Smooth muscle cell (in vitro differentiated cells): ENCODE data around the gene NPHP4. TPM values are rescaled to one million over a fixed set of nuclear protein-coding genes. Genes with fewer than 3 reads are reported as not detected.

Experiments
- DNase-seq: peaks from one replicate; lab custom pipeline; 2025; ENCODE audit not compliant: unreplicated experiment; lab: John Stamatoyannopoulos, UW
- H2AFZ ChIP-seq: fragments of 200-600 bp; sonication (generic); 2 replicates; pipeline ENCODE4 v1.6.0; 2016; ENCODE audit warnings: antibody characterized with exemption, low read depth, mild to moderate bottlenecking
- H3F3A ChIP-seq: fragments of 200-600 bp; sonication (generic); 2 replicates; pipeline ENCODE4 v1.6.0; 2017; ENCODE audit warnings: antibody characterized with exemption, low read depth
- H3K27ac ChIP-seq: fragments of 200-600 bp; sonication (generic); 2 replicates; pipeline ENCODE4 v1.5.1; 2016; ENCODE audit warnings: low read depth, mild to moderate bottlenecking
- H3K27me3 ChIP-seq: fragments of 200-600 bp; sonication (generic); 2 replicates; pipeline ENCODE4 v1.6.1; 2016; ENCODE audit warnings: low read depth, mild to moderate bottlenecking
- H3K36me3 ChIP-seq: fragments of 200-600 bp; sonication (generic); 2 replicates; pipeline ENCODE4 v1.5.1; 2016; ENCODE audit warnings: low read depth
- H3K4me1 ChIP-seq: fragments of 200-600 bp; sonication (generic); 2 replicates; pipeline ENCODE4 v1.5.1; 2016; ENCODE audit warnings: low read depth
- H3K4me2 ChIP-seq: fragments of 200-600 bp; sonication (generic); 2 replicates; pipeline ENCODE4 v1.6.0; 2016; ENCODE audit warnings: mild to moderate bottlenecking
- H3K4me3 ChIP-seq: fragments of 200-600 bp; sonication (generic); 2 replicates; pipeline ENCODE4 v1.5.1; 2016; ENCODE audit warnings: mild to moderate bottlenecking
- H3K79me2 ChIP-seq: fragments of 200-600 bp; sonication (generic); 2 replicates; pipeline ENCODE4 v1.6.0; 2016; ENCODE audit warnings: low read depth, mild to moderate bottlenecking
- H3K9ac ChIP-seq: fragments of 200-600 bp; sonication (generic); 2 replicates; pipeline ENCODE4 v1.6.0; 2016; ENCODE audit warnings: low read depth
- H3K9me3 ChIP-seq: fragments of 200-600 bp; sonication (generic); replicated peaks from 2 replicates; pipeline ENCODE4 v1.5.1; 2016; ENCODE audit warnings: low read depth
- H4K20me1 ChIP-seq: fragments of 200-600 bp; sonication (generic); 2 replicates; pipeline ENCODE4 v1.6.0; 2016; ENCODE audit warnings: low read depth
- CTCF ChIP-seq: fragments of 200-600 bp; sonication (generic); IDR thresholded peaks from 2 replicates; pipeline ENCODE4 v1.5.1; 2017; ENCODE audit warnings: borderline replicate concordance, mild to moderate bottlenecking, antibody characterized with exemption; ENCODE audit not compliant: insufficient read depth, poor library complexity, severe bottlenecking
- WGBS: methylation state at CpG from one replicate; pipeline ENCODE4 v1.1.7; 2016; ENCODE audit warnings: low lambda C conversion rate; 5-methylcytosine and 5-hydroxymethylcytosine counted together
- polyA plus RNA-seq: library from polyadenylated mRNA; unstranded; fragments of >200 nt; fragmentation: Nextera tagmentation; extraction: Ambion mirVana; gene quantifications from 2 replicates; pipeline ENCODE4 v1.2.1, GENCODE V29; 2016
- total RNA-seq: library from RNA; depleted of rRNA; stranded (reverse); fragments of >200 nt; gene quantifications from 2 replicates; pipeline ENCODE4 v1.2.3, GENCODE V29; 2014

NPHP4 gene
- total and polyA plus RNA-seq, 2 experiments from 2014 or later: 5.4 to 8.4 TPM

GRCh38 chr1:6002714-6003501 is 10.7 kb upstream of the NPHP4 start:
- H3F3A ChIP-seq: no peaks in the 10 kb centered on the region
- H3K9me3 ChIP-seq: no peaks in the 10 kb centered on the region
- H3K79me2 ChIP-seq: no peaks in the 10 kb centered on the region
- no peak overlapping the region for H3K4me2 ChIP-seq
- H3K9ac ChIP-seq: no peak overlapping the region
- H3K27ac ChIP-seq: no peak overlapping the region
- TF ChIP-seq CTCF: no peak
- WGBS: 77% methylated on average over 31 of the region's 33 CpGs
- peaks cover 15% of the 10 kb centered on the region for H3K4me1 ChIP-seq
- no peaks in the 10 kb centered on the region for H3K36me3 ChIP-seq
- DNase-seq: no peak
- H3K4me3 ChIP-seq: no peak overlapping the region
- no peaks in the 10 kb centered on the region for H3K27me3 ChIP-seq
- H4K20me1 ChIP-seq: no peaks in the 10 kb centered on the region
- H2AFZ ChIP-seq: no peak overlapping the region

GRCh38 chr1:6001992-6002576 is 9.9 kb upstream of the NPHP4 start:
- Histone ChIP-seq H3K4me2 (no peak overlapping the region), H3K36me3 (no peaks in the 10 kb centered on the region), H3K27ac (no peak overlapping the region), H3K27me3 (no peaks in the 10 kb centered on the region), H2AFZ (no peak overlapping the region), H3K79me2 (no peaks in the 10 kb centered on the region), H4K20me1 (no peaks in the 10 kb centered on the region), H3K9ac (no peak overlapping the region), H3F3A (no peaks in the 10 kb centered on the region), H3K4me3 (no peak overlapping the region), H3K9me3 (no peaks in the 10 kb centered on the region), H3K4me1 (peaks cover 15% of the 10 kb centered on the region)
- no peak for TF ChIP-seq CTCF
- 91% methylated on average over 13 of the region's 13 CpGs for WGBS
- DNase-seq: no peak

GRCh38 chr1:6000444-6001288 is 8.4 kb upstream of the NPHP4 start:
- H3K4me2 ChIP-seq: no peak overlapping the region
- H3K4me1 ChIP-seq: peaks cover 15% of the 10 kb centered on the region
- no peak overlapping the region for H3K4me3 ChIP-seq
- no peaks in the 10 kb centered on the region for H3K36me3 ChIP-seq
- H4K20me1 ChIP-seq: no peaks in the 10 kb centered on the region
- no peaks in the 10 kb centered on the region for H3K27me3 ChIP-seq
- H2AFZ ChIP-seq: no peak overlapping the region
- H3K27ac ChIP-seq: no peak overlapping the region
- H3K9me3 ChIP-seq: no peaks in the 10 kb centered on the region
- DNase-seq: no peak
- TF ChIP-seq CTCF: no peak
- H3K9ac ChIP-seq: no peak overlapping the region
- no peaks in the 10 kb centered on the region for H3F3A ChIP-seq
- 76% methylated on average over 14 of the region's 17 CpGs for WGBS
- no peaks in the 10 kb centered on the region for H3K79me2 ChIP-seq
